Measurements from ENCODE around the gene ADD3.

ADD3 gene

DNA sequence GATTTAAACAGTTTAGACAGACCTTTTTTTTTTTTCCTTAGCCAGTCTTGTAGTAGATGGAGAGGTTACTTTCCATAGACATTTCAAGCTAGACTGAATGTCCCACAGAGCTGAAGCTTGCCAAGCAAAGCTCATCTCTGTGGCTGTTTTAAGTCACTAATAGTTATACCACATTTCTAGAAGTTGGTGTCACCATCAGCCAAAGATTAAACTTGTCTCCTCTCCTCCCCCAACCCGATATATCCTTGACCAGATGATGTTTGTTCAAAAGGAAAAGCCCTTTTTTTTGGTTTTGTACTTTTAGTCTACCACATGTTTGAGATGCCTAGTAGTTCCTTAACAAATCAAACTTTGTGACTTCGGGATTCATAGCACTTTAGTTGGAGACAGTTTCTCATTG lies 66.1 kb downstream of the ADD3 start:
- TF ChIP-seq, protein P1, sequence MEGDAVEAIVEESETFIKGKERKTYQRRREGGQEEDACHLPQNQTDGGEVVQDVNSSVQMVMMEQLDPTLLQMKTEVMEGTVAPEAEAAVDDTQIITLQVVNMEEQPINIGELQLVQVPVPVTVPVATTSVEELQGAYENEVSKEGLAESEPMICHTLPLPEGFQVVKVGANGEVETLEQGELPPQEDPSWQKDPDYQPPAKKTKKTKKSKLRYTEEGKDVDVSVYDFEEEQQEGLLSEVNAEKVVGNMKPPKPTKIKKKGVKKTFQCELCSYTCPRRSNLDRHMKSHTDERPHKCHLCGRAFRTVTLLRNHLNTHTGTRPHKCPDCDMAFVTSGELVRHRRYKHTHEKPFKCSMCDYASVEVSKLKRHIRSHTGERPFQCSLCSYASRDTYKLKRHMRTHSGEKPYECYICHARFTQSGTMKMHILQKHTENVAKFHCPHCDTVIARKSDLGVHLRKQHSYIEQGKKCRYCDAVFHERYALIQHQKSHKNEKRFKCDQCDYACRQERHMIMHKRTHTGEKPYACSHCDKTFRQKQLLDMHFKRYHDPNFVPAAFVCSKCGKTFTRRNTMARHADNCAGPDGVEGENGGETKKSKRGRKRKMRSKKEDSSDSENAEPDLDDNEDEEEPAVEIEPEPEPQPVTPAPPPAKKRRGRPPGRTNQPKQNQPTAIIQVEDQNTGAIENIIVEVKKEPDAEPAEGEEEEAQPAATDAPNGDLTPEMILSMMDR (IDR thresholded peaks at IDR 0.05; ENCODE audit: low read depth, low read length): no peak
- no peak overlapping the region for H3K4me3 ChIP-seq (ENCODE audit: low read depth, low read length)

DNA sequence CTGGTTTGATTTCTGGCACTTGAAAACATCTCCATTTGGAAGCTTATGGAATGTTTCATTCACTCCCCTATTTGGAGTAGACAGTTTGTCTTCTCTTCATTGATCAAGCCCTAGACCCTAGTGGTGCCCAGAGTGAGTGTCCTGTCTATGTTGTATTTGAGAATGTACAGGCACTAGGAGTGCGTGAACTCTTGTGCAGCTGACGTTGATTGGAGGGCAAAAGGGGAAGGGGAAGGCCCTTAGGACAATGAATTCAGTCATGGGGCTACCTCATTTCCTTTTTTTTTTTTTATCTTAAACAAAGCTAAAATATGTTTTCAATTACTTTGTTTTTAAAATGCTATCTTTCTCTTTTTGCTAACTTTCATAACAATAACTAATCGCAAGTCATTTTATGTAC lies 66.5 kb downstream of the ADD3 start:
- H3K4me3 ChIP-seq (ENCODE audit: low read depth, low read length): no peak overlapping the region
- TF ChIP-seq, protein P1 (IDR thresholded peaks at IDR 0.05; ENCODE audit: low read depth, low read length): no peak

DNA sequence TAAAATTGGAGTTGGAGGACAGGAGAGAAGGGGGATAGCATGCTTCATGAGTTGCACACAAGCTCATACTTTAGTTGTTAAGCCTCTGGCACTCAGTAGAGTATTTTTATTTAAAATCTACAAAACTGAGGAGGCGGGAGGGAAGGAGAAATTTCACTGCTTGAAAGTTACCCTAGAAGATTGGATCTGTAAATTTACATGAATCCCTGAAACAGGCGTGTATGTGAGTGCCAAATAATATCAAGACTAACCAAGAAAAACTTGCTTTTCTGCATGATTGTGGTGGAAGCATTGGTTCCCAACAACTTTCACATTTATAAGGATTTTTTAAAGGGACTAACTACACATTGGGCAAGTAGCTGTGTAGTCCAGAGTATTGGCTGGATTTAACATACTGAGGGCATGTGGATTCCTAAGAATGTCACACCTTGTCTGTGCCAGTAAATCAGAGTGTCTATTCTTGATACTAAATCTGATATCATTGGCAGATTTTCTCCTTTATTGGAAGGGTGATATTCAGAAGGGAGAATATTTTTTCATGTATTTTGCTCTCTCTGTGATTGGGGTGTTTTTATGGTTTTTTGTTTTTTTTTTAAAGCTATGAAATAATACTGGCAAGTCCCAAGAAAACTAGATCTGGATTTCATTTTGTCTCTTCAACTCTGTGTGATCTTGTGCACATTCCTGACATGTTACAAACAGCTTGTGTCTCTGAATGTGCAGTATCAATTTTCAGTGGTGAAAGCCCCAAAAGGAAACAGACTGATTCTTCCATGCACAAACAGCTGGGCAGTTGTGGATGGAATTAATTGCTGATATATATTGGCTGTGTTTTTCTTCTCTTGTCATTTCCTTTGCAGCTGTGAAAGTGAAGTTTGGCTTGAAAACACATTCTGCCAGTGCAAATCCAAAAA lies 67.2 kb downstream of the ADD3 start:
- TF ChIP-seq, protein P1 (IDR thresholded peaks at IDR 0.05; ENCODE audit: low read depth, low read length): no peak
- peak overlapping the region; percentile 20; the same call in 1 of the 2 replicates for H3K4me3 ChIP-seq (ENCODE audit: low read depth, low read length)

DNA sequence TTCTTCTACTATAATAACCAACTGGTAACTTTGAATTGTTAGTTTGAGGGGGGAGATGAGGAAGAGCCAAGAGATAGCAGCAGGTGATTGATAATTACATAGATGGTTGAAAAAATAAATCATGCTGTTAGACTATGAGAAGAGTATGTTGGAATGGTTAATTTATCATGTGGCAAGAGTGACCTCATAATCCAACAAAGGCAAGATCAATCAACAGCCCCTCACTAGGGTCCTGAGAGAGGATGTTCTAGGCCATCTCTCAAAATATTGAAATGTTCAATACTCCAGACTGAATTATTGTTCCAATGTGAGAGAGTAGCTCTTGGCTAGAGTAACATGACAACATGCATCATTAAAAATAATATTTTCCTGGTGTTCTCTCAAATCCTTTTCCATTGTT lies 67.9 kb downstream of the ADD3 start:
- TF ChIP-seq, protein P1 (IDR thresholded peaks at IDR 0.05; ENCODE audit: low read depth, low read length): no peak
- H3K4me3 ChIP-seq (ENCODE audit: low read depth, low read length): no peak overlapping the region

DNA sequence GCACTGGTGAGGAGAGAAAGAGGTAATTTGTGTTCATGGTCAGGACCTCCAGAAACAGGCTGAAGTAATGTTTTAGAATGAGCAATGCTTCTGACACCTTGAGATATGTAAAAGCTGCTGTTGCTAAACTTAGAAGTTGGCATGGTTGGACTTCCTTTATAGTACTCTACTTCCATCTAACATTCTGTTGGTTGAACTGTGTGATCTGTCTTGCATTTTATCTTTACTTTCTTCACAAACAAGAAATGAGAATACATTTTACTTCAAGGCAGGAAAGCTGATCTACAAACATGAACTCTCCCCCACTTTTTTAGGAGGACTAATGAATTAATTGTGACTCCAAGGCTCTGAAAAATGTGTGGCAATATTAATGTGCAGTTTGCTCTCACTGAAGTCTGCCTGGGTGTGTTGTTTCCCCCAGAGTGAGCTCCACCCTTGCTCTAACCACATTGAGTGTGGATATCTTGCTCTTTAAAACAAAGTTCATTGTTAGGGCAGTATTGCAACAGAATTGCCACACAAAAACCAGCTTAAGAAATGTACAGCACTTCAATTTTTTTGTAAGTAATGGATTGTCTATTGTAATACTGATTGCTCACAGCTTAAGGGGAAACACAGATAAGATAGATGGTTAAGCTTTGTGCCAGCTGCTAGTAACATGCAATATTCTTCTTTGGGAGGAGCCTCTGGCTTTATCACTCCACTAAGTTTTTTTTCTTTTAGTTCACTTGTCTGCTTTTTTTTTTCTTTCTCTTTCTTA lies 69.0 kb downstream of the ADD3 start:
- TF ChIP-seq, protein P1 (IDR thresholded peaks at IDR 0.05; ENCODE audit: low read depth, low read length): no peak
- H3K4me3 ChIP-seq (ENCODE audit: low read depth, low read length): no peak overlapping the region

DNA sequence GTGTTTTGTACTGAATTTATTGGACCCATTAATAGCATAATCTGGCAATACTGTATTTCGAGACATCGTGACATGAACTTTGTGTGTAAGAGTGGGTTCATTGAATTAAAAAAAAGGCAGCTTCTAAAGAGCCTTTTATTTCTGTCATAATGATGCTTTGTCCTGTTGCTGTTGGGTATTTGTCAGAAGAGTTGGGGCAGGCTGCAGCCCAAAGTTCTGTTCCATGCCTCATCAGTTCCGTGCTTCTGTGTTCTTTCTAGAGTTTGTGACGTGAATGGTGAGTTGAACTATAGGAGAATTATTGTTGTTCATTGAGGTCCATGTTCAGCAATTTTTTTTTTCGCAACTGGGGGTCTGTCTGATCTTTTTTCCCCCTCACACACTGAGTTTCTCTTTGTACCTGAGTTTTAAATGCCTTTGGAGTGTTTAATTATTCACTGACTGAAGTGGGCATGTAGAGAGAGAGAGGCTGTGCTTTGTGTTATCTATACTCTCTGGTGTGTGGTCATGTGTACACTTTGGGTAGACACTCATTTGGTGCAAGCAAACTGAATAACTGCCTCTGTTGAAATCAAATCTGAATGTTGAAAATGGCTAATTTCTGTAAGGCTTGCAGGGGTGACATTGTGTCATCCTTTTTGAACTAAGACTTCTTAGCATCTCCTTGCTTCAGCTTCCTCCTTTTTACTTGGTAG lies 69.8 kb downstream of the ADD3 start:
- no peak overlapping the region for H3K4me3 ChIP-seq (ENCODE audit: low read depth, low read length)
- TF ChIP-seq, protein P1 (IDR thresholded peaks at IDR 0.05; ENCODE audit: low read depth, low read length): no peak

Measured in WI38 (cell line).